ENCODE measurements around the gene PRRG2.
A peak's percentile ranks its signal among the peaks of the same experiment; 100 is the strongest.

Gene PRRG2

DNA sequence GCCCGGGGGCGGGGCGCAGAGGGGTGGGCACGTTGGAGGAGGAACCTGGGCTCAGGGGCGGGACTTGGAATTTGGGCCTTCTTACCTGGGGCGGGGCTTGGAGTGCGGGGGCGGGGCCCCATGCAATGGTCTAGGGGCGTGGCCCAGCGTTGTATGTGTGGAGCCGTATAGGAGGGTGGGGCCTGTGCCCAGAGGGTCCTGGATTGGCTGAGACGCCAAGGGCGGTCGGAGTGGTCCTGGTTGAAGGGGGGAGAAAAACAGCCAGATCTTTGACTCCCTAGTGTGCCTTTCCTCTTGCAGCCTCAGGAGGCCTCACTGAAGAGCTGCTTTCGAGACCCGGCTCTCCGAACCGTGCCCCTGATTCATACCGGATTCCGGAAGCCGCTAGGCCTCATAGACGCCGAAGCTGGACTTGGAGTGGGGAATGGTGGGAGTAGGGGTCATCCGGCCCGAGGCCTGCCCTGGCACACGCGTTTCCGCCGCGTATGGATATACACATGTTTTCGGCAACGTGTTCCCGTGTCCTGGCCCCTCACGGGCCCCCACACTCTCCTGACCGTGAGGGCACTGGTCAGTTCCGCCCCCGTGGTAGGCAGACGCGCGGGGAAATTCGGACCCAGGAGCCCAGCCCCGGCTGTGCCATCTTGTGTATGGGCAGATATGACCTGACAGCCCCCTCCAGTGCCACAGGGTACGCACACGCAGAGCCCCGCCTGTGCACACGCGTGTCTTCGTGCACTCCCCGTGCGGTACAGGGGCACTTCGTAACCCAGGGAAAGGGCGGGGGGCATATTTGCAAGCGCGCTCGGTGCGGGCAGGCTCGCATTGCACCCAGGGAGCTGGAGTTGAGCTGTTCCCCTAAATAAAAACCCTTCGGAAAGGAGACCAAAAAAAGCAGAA, 9.2 kb downstream of the PRRG2 start:
- peak; percentile 95 for DNase-seq

DNA sequence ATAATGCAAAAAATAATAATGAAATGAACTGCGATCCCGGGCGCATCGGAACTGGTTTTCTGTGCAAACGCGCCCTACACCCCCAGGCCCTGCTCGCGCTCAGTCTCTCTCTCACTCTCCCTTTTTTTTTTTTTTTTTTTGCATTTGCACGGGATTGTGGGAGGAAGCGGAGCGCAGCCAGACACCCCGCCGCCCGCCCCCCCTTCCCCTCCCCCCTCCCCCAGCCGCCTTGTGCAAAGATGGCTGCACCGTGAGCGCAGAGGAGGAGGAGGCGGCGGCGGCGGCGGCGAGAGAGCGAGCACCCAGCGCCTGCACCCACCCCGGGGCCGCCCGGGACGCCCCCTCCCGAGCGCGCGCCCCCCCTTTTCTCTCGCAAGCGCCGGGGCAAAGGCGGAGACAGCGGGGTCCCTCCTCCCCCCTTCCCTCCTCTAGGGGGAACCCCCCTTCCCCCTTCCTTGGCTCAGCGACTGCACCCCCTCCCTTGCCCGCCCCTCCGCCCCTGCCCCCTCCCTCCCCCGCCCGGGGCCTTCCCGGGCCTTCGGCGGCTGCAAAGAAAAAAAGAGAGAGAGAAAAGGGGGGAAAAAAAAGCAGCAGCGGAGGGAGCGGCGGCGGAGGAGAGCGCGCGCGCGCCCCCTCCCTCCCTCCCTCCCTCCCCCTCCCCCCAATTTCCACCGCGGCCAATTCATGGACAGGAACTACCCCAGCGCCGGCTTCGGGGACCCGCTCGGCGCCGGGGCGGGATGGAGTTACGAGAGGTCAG, 10.0 kb downstream of the PRRG2 start, which contains the start of gene PRR12:
Gene PRR12, plus strand, starts transcription at position 212 of the 760 bp plus-strand sequence. Its CDS starts 473 bp downstream, at position 685.
- peak; percentile 78 for DNase-seq

- peak; percentile 70 for DNase-seq
Observed at GRCh38 chr19:49591731-49592485, 10.8 kb downstream of the PRRG2 start.

DNA sequence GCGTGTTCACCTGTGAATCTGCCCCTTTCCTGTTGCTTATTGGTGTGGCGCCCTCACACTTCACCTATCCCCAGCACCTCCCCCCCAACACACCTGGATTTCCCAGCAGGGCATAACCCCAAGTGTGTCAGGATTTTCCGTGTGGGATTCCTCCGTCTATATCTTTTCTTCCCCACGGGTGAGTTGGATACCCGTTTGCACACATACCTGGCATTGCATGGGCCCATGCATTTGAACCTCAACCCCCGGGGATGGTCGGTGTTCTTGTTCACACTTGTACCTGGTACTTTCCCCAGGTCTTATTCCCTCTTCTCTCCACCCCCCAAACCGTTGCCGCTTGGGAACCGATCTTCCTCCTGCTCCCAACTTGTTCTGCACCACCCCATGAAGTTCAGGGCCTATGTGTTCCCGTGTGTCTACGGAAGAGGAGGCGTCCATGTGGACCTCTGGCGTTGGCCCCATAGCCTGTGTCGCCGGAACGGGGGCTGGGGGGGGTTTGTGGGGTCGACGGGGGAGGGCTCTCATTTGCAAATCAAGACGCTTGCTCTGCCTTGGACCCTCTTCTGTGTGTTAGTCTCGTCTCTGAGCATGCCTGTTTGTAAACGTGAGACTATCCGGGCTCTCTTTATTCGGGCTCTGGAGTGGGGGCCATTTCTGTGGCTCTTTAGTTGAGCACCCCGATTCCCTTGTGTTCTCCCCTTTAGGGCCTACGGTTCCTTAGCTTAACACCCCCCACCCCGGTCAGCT, 11.5 kb downstream of the PRRG2 start:
- peak; percentile 47 for DNase-seq

DNA sequence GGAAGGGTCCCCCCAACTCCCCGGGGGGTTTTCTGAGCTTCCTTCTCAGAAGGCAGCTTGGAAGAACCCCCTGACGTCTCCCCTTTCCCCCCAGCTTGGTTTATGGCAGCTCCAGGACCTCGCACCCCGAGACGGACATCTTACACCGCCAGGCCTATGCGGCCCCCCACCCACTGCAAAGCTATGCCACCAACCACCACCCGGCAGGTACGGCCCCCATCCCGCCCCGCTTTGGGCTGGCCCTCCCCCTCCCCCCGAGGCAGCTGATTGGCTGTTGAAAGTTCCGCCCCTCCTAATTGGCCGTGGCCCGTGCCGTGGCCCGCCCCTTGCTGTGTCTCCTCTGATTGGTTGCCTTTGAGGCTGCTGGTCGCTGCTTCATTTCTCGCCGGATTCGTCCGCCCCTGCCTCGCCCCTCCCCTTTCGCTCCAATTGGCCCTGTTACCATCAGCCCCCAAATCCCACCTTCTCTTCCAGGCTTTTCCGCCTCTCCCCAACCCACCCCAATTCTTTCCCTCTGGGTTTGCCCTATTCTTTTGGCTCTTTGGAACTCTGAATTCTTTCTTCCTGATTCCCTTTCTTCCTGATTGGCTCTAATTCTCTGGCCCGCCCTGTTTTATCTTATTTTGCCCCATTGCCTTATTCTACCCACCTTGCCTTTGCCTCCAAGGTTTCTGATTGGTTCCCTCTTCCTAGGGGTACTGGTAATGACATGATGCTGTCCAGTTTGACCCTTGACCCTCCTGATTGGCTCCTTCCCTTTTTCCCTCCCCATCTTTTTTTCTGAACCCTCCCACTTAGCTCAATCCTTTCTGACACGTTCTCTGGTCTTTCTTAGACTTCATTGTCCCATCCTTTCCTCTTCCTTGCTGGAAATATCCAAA, 12.4 kb downstream of the PRRG2 start:
- DNase-seq, result peak; percentile 96

DNA sequence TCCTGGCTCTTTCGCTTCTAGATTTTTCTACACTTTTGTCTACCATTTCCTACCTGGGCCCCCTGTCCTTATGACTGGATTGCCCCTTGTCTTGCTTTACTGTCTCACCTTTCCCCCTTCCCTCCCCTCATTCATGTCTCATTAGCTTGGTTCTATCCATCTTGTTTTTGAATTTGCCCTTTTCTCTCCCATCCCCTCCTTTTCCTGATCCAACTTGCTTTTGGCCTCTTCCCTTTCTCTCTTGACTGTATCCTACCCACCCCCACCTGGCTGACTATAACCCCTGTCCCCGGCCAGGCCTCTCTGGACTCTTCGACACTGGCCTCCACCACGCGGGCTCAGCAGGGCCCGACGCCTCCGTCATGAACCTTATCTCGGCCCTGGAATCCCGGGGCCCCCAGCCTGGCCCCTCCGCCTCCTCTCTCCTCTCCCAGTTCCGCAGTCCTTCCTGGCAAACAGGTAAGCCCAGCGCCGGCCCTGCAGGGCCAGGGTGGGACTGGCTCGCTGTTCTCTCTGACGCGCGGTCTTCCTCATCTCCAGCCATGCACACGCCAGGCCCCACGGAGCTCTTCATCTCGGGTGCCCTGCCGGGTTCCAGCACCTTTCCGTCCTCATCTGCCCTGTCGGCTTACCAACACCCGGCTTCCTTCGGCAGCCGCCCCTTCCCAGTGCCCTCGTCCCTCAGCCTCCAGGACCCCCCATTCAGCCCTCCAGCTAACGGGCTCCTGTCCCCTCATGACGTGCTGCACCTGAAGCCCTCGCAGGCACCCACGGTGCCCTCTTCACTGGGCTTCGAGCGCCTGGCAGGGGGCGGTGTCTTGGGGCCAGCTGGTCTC, 13.3 kb downstream of the PRRG2 start:
- DNase-seq, result no peak

DNA sequence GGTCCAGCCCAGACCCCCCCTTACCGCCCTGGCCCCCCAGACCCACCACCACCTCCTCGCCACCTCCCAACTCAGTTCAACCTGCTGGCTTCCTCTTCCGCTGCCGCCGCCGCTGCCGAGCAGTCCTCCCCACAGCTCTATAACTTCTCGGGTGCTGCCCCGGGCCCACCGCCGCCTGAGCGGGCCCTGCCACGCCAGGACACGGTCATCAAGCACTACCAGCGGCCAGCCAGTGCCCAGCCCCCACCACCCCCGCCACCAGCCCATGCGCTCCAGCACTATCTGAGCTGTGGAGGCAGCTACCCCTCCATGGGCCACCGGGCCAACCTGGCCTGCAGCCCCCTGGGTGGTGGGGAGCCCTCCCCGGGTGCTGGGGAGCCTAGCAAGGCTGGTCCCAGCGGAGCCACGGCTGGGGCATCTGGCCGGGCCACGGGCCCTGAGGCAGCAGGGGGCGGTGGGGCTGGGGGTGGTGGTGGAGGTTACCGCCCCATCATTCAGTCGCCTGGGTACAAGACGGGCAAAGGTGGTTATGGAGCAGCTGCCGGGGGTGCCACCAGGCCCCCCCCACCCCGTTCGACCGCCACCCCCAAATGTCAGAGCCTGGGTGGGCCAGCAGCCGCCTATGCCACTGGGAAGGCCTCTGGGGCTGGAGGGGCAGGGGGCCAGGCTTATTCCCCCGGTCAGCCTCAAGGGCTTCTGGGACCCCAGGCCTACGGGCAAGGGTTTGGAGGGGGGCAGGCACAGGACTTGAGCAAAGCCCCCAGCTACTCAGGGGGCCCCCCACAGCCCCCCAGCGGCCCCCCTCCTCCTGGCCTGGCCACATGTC, 14.1 kb downstream of the PRRG2 start:
- DNase-seq, result no peak

DNA sequence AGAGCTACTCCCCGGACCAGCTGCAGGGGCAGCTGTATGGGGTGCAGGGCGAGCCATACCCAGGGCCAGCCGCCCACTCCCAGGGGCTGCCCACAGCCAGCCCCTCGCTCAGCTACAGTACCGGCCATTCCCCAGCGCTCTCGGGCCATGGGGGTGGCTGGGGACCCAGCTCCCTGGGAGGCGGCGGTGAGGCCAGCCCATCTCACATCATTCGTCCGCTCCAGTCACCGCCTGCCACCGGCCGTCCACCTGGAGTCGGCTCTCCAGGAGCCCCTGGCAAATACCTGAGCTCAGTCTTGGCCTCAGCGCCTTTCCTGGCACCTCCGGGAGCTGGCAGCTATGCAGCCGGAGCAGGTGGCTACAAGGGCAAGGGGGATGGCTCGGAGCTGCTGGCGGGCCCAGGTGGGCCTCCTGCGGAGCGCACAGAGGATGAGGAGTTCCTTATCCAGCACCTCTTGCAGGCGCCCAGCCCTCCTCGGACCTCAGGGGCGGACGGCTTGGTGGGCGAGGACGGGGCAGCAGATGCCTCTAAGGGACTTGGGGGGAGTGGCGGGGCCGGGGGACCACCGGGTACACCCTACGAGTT, 14.8 kb downstream of the PRRG2 start:
- no peak for DNase-seq

GRCh38 chr19:49596407-49596806, 15.3 kb downstream of the PRRG2 start:
- no peak for DNase-seq

- no peak for DNase-seq
Observed at GRCh38 chr19:49596954-49597702, 16.0 kb downstream of the PRRG2 start.

- DNase-seq, result no peak
Observed at GRCh38 chr19:49597703-49597974, 16.5 kb downstream of the PRRG2 start.

GRCh38 chr19:49599378-49600295, 18.5 kb downstream of the PRRG2 start:
- DNase-seq, result no peak

GRCh38 chr19:49601482-49602038, 20.4 kb downstream of the PRRG2 start:
- DNase-seq, result no peak

GRCh38 chr19:49602806-49603205, 21.7 kb downstream of the PRRG2 start:
- no peak for DNase-seq

DNA sequence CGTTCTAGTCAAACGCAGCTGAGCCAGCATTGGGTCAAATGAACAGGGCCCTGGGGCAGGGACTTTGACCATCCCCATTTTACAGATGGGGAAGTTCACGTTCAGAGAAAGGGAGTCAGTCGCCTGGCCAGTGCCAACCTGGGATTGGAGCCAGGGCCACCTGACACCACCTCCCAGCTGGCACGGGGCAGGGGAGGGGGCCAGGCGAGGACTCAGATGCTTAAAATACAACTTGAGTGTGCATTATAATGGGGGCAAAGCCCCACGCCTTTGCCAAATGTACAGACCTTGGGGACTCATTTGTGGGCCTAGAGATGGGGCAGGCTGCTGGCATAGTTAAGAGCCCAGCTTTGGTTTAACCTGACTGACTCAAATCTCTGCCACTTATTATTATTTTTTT, 24.5 kb downstream of the PRRG2 start:
- DNase-seq, result no peak

DNA sequence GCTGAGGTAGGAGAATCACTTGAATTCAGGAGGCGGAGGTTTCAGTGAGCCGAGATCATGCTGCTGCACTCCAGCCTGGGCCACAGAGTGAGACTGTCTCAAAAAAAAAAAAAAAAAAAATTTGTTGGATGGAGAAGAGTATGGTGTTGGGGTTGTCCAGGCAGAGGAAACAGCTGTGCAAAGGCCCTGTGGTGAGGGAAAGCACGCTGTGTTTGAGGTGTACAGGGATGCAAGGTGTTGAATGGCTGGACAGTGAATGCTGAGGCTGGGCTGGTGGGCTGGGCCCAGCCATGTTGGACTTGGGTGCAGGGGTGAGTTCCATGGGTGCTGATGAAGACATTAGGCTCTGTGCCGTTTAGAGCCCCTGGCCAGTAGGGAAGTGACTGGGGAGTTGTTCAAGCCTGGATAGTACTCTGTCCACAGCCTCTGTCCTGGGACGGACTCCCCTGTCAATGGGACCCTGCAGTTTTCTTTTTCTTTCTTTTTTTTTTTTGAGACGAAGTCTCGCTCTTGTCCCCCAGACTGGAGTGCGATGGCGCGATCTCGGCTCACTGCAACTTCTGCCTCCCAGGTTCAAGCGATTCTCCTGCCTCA, 28.5 kb downstream of the PRRG2 start:
- DNase-seq, result no peak

DNA sequence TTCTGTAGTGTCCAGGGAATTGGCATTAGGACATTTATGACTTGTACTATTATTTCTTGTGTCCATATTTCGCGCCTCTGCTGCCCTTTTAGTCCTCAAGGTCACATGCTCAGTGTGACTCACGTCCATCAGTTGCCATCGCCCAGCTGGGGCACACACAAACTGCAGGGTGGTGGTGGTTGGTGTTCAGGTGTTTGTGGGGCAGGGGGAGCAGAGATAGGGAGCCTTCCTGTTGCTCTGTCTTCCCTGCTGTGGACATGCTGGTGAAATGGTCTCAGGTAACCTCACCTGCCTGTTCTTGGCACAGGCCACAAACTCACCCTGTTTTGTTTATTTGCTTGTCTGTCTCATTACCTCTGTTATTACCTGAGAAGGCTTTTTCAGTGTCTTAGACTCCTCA, 32.3 kb downstream of the PRRG2 start:
- no peak for DNase-seq
